ENCODE results near the gene PCSK4. TPM values are rescaled to one million over a fixed set of nuclear protein-coding genes. Genes with fewer than 3 reads are reported as not detected.

PCSK4 gene
- total RNA-seq, 5 donors from 2014 or later (not counting 1 experiment from before 2014, with no cell fraction given), result 5.2 to 9.8 (median 5.6) TPM

GRCh38 chr19:1455336-1456120 is 34.6 kb downstream of the PCSK4 start:
- no peak overlapping the region for H3K27ac ChIP-seq (ENCODE audit: low read length)
- Mint-ChIP-seq H3K4me3 (peak overlapping the region in 1 of 3 donors; percentile 58), H3K27ac (peak overlapping the region in 1 of 2 donors; percentile 63), H3K9me3 (no peaks in the 10 kb centered on the region), H3K4me1 (peaks cover 11 to 21% (median 12%) of the 10 kb centered on the region in 3 donors), H3K36me3 (peaks cover 3% of the 10 kb centered on the region), H3K27me3 (peaks cover 24 to 57% of the 10 kb centered on the region in 2 donors)
- DNase-seq, result peak in 29 of 35 experiments; percentile 27 to 71 (median 45)
- ChIA-PET CTCF (interaction anchor here in 1 of 2 donors (0.6 to 0.7 kb wide), 2 partner anchors 320 to 374 kb away, joined by 8 read pairs; no protein-coding TSS in a partner anchor), POLR2A (no interaction called here)
- H3K9me3 ChIP-seq, result no peaks in the 10 kb centered on the region
- H3K27me3 ChIP-seq (replicated peaks in 1 of 2; ENCODE audit: control insufficient read depth in 2 of 2, extremely low read depth in 1 of 2, insufficient read depth in 2 of 2, low read length in 1 of 2), result peaks cover 6 to 82% of the 10 kb centered on the region in 2 experiments
- peak; percentile 53 to 74 (median 61) for ATAC-seq (replicated peaks in 1 of 4)
- H3K4me1 ChIP-seq (ENCODE audit: control insufficient read depth in 1 of 2, extremely low read depth in 1 of 2, insufficient read depth in 2 of 2, low read length in 2 of 2), result peaks cover 4 to 35% of the 10 kb centered on the region in 2 experiments
- 4% methylated on average over 42 of the region's 42 CpGs for WGBS (ENCODE audit: insufficient coverage)
- H3K36me3 ChIP-seq (ENCODE audit: control insufficient read depth in 2 of 2, extremely low read depth in 1 of 2, insufficient read depth in 1 of 2, low read length in 1 of 2), result peaks cover 0 to under 1% of the 10 kb centered on the region in 2 donors
- no peak overlapping the region for H3K4me3 ChIP-seq (ENCODE audit: control insufficient read depth in 1 of 2, extremely low read depth in 1 of 2, low read length in 1 of 2)

GRCh38 chr19:1455002-1455335 is 35.2 kb downstream of the PCSK4 start:
- peaks cover 26 to 60% of the 10 kb centered on the region in 2 donors for H3K27me3 Mint-ChIP-seq
- POLR2A ChIA-PET, result interaction anchor here in 1 of 2 donors (1.0 kb wide), 1 partner anchor 35 kb away, joined by 5 read pairs; no protein-coding TSS in a partner anchor
- peaks cover 14 to 24% (median 15%) of the 10 kb centered on the region in 3 donors for H3K4me1 Mint-ChIP-seq
- CTCF ChIA-PET, result interaction anchor here in 1 of 2 donors (0.6 to 0.7 kb wide), 2 partner anchors 321 to 373 kb away, joined by 8 read pairs; no protein-coding TSS in a partner anchor
- Histone ChIP-seq H3K36me3 (ENCODE audit: control insufficient read depth in 2 of 2, extremely low read depth in 1 of 2, insufficient read depth in 1 of 2, low read length in 1 of 2) (no peaks in the 10 kb centered on the region), H3K27ac (ENCODE audit: low read length) (no peak overlapping the region), H3K4me1 (ENCODE audit: control insufficient read depth in 1 of 2, extremely low read depth in 1 of 2, insufficient read depth in 2 of 2, low read length in 2 of 2) (peaks cover 4 to 40% of the 10 kb centered on the region in 2 experiments), H3K27me3 (replicated peaks in 1 of 2; ENCODE audit: control insufficient read depth in 2 of 2, extremely low read depth in 1 of 2, insufficient read depth in 2 of 2, low read length in 1 of 2) (peaks cover 10 to 86% of the 10 kb centered on the region in 2 experiments), H3K4me3 (ENCODE audit: control insufficient read depth in 1 of 2, extremely low read depth in 1 of 2, low read length in 1 of 2) (peak overlapping the region in 1 of 2 donors; percentile 23), H3K9me3 (no peaks in the 10 kb centered on the region)
- DNase-seq, result peak in 2 of 35 experiments; percentile 17 to 29
- peak in 3 of 4 experiments; percentile 6 to 14 (median 10) for ATAC-seq (replicated peaks in 1 of 4)
- no peaks in the 10 kb centered on the region for H3K9me3 Mint-ChIP-seq
- H3K36me3 Mint-ChIP-seq, result peaks cover 3% of the 10 kb centered on the region
- H3K4me3 Mint-ChIP-seq, result peak overlapping the region in 1 of 3 donors; percentile 58
- under 1% methylated on average over 16 of the region's 22 CpGs for WGBS (ENCODE audit: insufficient coverage)
- H3K27ac Mint-ChIP-seq, result no peak overlapping the region

GRCh38 chr19:1453525-1454364 is 36.4 kb downstream of the PCSK4 start:
- H3K9me3 ChIP-seq, result no peaks in the 10 kb centered on the region
- ATAC-seq (replicated peaks in 1 of 4), result no peak
- Mint-ChIP-seq H3K36me3 (no peaks in the 10 kb centered on the region), H3K27me3 (peaks cover 34 to 62% of the 10 kb centered on the region in 2 donors), H3K4me3 (no peak overlapping the region), H3K27ac (peak overlapping the region in 1 of 2 donors; percentile 41), H3K9me3 (no peaks in the 10 kb centered on the region), H3K4me1 (peaks cover 15 to 28% (median 18%) of the 10 kb centered on the region in 3 donors)
- peaks cover 10 to 93% of the 10 kb centered on the region in 2 experiments for H3K27me3 ChIP-seq (replicated peaks in 1 of 2; ENCODE audit: control insufficient read depth in 2 of 2, extremely low read depth in 1 of 2, insufficient read depth in 2 of 2, low read length in 1 of 2)
- no peak overlapping the region for H3K27ac ChIP-seq (ENCODE audit: low read length)
- H3K36me3 ChIP-seq (ENCODE audit: control insufficient read depth in 2 of 2, extremely low read depth in 1 of 2, insufficient read depth in 1 of 2, low read length in 1 of 2), result no peaks in the 10 kb centered on the region
- H3K4me3 ChIP-seq (ENCODE audit: control insufficient read depth in 1 of 2, extremely low read depth in 1 of 2, low read length in 1 of 2), result no peak overlapping the region
- no peak for DNase-seq
- H3K4me1 ChIP-seq (ENCODE audit: control insufficient read depth in 1 of 2, extremely low read depth in 1 of 2, insufficient read depth in 2 of 2, low read length in 2 of 2), result peaks cover 4 to 49% of the 10 kb centered on the region in 2 experiments
- 60% methylated on average over 21 of the region's 33 CpGs for WGBS (ENCODE audit: insufficient coverage)
- POLR2A ChIA-PET, result interaction anchor here (0.6 to 1.0 kb wide), 2 partner anchors 33 to 831 kb away, joined by 3 to 5 read pairs; no protein-coding TSS in a partner anchor
- CTCF ChIA-PET, result interaction anchor here in 1 of 2 donors (0.6 kb wide), 1 partner anchor 315 kb away, joined by 4 read pairs; no protein-coding TSS in a partner anchor

- Histone ChIP-seq H3K27me3 (replicated peaks in 1 of 2; ENCODE audit: control insufficient read depth in 2 of 2, extremely low read depth in 1 of 2, insufficient read depth in 2 of 2, low read length in 1 of 2) (peaks cover 10 to 96% of the 10 kb centered on the region in 2 experiments), H3K4me1 (ENCODE audit: control insufficient read depth in 1 of 2, extremely low read depth in 1 of 2, insufficient read depth in 2 of 2, low read length in 2 of 2) (peaks cover 4 to 49% of the 10 kb centered on the region in 2 experiments), H3K36me3 (ENCODE audit: control insufficient read depth in 2 of 2, extremely low read depth in 1 of 2, insufficient read depth in 1 of 2, low read length in 1 of 2) (no peaks in the 10 kb centered on the region), H3K4me3 (ENCODE audit: control insufficient read depth in 1 of 2, extremely low read depth in 1 of 2, low read length in 1 of 2) (no peak overlapping the region), H3K27ac (ENCODE audit: low read length) (no peak overlapping the region), H3K9me3 (no peaks in the 10 kb centered on the region)
- Mint-ChIP-seq H3K9me3 (no peaks in the 10 kb centered on the region), H3K27ac (no peak overlapping the region), H3K27me3 (peaks cover 37 to 62% of the 10 kb centered on the region in 2 donors), H3K4me3 (no peak overlapping the region), H3K36me3 (no peaks in the 10 kb centered on the region), H3K4me1 (peaks cover 15 to 30% (median 18%) of the 10 kb centered on the region in 3 donors)
- POLR2A ChIA-PET, result no interaction called here
- CTCF ChIA-PET, result no interaction called here
- 71% methylated on average over 19 of the region's 30 CpGs for WGBS (ENCODE audit: insufficient coverage)
- ATAC-seq (replicated peaks in 1 of 4) (no peak), DNase-seq (no peak)
Measured at GRCh38 chr19:1452802-1453524, 37.2 kb downstream of the PCSK4 start.

GRCh38 chr19:1451916-1452801 is 38.0 kb downstream of the PCSK4 start:
- no peak overlapping the region for H3K27ac Mint-ChIP-seq
- no peak for ATAC-seq (replicated peaks in 1 of 4)
- 45% methylated on average over 35 of the region's 39 CpGs for WGBS (ENCODE audit: insufficient coverage)
- ChIA-PET CTCF (no interaction called here), POLR2A (no interaction called here)
- Histone ChIP-seq H3K9me3 (no peaks in the 10 kb centered on the region), H3K4me1 (ENCODE audit: control insufficient read depth in 1 of 2, extremely low read depth in 1 of 2, insufficient read depth in 2 of 2, low read length in 2 of 2) (peaks cover 4 to 53% of the 10 kb centered on the region in 2 experiments), H3K27me3 (replicated peaks in 1 of 2; ENCODE audit: control insufficient read depth in 2 of 2, extremely low read depth in 1 of 2, insufficient read depth in 2 of 2, low read length in 1 of 2) (peaks cover 10 to 96% of the 10 kb centered on the region in 2 experiments), H3K27ac (ENCODE audit: low read length) (no peak overlapping the region), H3K4me3 (ENCODE audit: control insufficient read depth in 1 of 2, extremely low read depth in 1 of 2, low read length in 1 of 2) (no peak overlapping the region), H3K36me3 (ENCODE audit: control insufficient read depth in 2 of 2, extremely low read depth in 1 of 2, insufficient read depth in 1 of 2, low read length in 1 of 2) (no peaks in the 10 kb centered on the region)
- peaks cover 43 to 64% of the 10 kb centered on the region in 2 donors for H3K27me3 Mint-ChIP-seq
- H3K4me1 Mint-ChIP-seq, result peaks cover 15 to 35% (median 19%) of the 10 kb centered on the region in 3 donors
- DNase-seq, result no peak
- no peaks in the 10 kb centered on the region for H3K9me3 Mint-ChIP-seq
- H3K36me3 Mint-ChIP-seq, result no peaks in the 10 kb centered on the region
- H3K4me3 Mint-ChIP-seq, result no peak overlapping the region
